Measurements from ENCODE around the gene SAMD9. TPM values are rescaled to one million over a fixed set of nuclear protein-coding genes. Genes with fewer than 3 reads are reported as not detected.
"Not testable (repeated sequence)": the region's sequence is repeated elsewhere in the genome, so short reads cannot be mapped to it uniquely, and the experiment has no call there.

The SAMD9 gene
- total RNA-seq, 1 donor from 2014 or later = 13.3 TPM

DNA sequence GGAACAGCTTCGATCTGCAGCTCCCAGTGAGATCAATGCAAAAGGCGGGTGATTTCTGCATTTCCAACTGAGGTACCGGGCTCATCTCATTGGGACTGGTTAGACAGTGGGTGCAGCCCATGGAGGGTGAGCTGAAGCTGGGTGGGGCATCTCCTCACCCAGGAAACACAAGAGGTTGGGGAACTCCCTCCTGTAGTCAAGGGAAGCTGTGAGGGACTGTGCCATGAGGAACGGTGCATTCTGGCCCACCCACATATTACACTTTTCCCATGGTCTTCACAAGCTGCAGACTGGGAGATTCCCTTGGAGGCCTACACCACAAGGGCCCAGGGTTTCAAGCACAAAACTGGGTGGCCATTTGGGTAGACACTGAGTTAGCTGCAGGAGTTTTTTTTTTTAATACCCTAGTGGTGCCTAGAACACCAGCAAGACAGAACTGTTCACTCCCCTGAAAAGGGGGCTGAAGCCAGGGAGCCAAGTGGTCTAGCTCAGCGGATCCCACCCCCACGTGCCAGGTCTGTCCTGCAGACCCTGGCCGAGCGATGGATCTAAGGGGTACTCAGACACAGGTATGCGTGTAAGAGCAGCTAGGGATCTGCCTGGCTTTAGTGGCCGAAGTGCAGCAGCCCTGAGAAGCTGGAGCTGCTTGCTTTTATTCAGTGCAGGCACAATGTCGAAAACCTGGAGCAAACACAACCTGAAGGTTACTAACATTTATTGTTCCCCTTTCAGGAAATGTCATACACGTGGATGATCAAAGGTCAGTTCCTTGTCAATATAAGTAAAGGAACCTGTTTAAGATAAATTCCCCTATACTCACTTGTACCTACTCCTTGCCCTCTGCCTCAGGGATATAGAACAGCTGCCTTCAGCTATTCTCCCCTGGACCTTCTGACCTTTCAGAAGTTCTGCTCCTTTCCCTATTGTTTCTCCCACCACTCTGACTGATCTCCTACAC is 3.1 kb upstream of the SAMD9 start:
- DNase-seq (ENCODE audit: low read depth, low spot score) = no peak

DNA sequence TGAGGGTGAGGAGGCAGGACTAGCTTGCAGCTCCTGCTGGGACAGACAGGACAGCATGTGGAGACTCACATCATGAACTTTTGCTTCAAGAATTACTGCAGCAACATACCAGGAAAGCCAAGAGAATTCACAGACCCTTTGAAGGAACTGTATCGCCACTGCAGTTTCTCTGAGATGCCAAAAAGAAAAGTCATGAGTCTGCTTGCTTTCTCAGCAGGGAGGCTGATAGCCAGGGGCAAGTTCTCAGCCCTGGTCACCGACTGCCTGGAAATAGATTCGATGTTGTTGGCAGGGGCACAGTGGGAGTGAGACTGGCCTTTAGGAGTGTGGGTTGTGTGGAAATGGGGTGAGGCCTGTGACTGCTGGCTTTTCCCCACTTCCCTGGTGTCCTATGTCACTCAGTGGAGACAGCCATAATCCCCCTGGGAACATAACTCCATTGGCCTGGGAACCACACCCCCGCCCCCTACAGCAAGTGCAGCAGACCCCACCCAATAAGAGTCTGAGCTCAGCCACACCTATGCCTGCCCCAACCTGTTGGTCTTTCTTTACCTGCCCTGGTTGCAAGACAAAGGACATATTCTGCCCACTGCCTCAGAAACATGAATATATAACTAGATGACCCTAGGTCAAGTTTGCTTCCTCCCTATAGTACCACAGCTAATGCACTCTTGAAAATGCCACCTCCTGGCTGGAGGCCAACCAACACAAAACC is 1.6 kb upstream of the SAMD9 start:
- DNase-seq (ENCODE audit: low read depth, low spot score) = no peak

DNA sequence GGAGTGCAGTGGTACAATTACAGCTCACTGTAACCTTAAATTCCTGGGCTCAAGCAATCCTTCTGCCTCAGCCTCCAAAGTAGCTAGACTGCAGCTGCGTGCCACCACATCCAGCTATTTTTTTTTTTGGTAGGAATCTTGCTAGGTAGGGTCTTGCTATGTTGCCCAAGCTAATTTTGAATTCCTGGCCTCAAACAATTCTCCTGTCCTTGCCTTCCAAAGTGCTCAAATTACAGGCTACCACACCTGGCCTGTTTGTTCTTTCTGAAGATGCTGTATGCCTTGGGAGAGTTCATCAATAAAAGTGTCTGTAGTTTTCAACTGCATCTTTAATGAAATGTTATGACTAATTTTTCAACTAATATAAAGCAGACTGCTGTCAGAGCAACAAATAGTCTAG is 452 bp downstream of the SAMD9 start:
- DNase-seq (ENCODE audit: low read depth, low spot score) = no peak

DNA sequence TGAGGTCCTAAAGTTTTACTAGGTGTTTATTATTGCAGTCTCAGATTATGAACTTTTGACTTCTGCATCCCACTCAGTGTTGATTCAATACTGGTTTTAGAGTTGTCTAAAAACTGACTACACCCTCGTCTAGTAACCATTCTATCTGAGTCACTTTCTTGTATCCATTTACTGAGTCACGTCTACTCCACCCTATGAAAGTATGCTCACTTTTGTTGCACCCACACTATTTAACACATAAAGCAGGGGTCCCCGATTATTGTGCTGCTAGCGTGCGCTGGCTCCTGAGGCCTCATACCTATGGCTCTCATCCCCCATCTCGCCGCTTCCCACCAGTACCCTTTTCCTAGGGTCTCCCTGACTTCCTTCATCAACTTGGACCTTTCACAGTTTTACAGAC is 2.0 kb downstream of the SAMD9 start:
- DNase-seq (ENCODE audit: low read depth, low spot score) = no peak

DNA sequence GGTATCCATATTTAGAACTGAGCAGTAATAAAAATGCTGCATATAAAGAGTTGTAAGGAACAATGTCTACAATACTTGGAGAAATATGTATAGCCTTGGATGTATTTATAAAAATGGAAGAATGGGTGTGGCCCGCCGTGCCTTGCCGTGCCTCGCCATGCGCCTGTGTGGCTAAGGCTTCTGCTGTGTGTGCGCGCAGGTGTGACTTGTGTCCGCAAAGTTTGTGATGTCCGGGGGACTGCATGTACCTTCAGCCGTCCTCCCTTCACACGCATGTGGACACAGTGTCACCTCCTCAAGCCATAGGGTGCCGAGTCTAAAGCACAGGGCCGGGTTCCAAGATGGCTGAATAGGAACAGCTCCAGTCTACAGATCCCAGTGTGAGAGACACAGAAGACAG is 9.8 kb downstream of the SAMD9 start:
- no peak for DNase-seq (ENCODE audit: low read depth, low spot score)

DNA sequence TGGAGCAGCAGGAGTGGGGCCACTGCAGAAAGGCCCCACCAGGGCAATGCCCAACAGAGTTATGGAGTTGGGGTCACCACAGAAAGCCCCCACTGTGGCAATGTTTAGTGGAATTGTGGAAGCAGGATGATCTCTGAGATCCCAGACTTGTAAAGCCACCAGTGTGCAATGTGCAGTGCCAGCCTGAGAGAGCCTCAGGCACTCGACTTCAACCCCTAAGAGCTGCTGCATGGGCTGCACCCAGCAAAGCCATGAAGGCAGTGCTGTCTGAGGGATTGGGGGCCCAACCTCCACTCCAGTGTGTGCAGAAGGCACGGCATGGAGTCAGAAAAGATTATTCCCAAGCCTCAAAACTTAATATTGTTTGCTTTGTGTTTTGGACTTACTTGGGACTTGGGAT is 20.4 kb downstream of the SAMD9 start:
- no peak for DNase-seq (ENCODE audit: low read depth, low spot score)

DNA sequence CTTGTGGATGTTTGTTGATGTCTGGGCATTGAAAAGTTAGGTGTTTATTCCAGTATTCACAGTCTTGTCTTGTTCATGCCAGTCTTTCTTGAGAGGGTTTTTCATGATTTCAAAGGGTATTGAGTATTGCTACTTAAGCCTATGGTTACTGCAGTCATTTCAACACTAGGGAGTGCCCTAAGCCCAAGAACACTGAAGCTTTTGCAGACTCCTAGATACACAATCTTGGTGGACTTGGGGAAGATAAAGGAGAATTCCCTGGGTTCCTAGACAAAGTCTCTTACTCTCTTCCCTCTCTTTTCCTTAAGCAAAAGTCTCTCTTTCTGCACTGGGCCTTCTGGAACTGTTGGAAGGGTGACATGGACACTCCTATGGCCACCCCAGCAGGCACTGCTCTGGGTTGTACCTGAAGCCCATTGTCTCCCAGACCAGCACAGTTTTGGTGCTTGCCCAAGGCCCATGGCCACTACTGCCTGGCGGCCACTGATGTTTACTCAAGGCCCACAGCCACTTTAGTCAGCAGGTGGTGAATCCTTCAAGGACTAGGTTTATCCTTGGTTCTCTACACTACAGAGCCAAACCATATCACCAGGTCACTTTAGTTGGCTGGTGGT is 24.9 kb downstream of the SAMD9 start:
- DNase-seq (ENCODE audit: low read depth, low spot score) = no peak

DNA sequence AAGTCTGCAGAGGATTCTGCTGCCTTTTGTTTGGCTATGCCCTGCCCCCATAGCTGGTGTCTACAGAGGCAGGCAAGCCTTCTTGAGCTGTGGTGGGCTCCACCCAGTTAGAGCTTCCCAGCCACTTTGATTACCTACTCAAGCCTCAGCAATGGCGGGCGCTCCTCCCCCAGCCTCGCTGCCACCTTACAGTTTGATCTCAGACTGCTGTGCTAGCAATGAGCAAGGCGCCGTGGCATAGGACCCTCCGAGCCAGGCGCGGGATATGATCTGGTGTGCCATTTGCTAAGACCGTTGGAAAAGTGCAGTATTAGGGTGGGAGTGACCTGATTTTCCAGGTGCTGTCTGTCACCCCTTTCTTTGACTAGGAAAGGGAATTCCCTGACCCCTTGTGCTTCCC is 44.4 kb downstream of the SAMD9 start:
- DNase-seq (ENCODE audit: low read depth, low spot score) = not testable (repeated sequence)

DNA sequence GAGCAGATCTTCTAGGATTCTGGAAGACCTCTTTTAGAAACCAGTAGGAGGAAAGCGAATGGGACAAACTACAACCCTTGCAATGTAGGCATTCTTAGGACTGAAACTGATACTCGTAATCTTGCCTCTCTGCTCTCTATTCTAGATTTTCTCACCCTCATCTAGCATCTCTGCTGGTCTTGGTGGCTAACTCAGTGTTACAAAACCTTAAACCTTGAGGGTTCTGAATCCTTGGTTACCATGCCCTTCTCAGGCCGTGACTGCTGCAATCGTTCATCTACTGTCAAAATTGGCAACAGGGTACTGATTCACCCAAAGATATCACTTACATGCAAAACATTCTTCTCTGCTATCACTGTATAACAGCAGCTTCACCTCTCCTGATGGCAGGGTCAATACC is 55.2 kb downstream of the SAMD9 start:
- no peak for DNase-seq (ENCODE audit: low read depth, low spot score)

DNA sequence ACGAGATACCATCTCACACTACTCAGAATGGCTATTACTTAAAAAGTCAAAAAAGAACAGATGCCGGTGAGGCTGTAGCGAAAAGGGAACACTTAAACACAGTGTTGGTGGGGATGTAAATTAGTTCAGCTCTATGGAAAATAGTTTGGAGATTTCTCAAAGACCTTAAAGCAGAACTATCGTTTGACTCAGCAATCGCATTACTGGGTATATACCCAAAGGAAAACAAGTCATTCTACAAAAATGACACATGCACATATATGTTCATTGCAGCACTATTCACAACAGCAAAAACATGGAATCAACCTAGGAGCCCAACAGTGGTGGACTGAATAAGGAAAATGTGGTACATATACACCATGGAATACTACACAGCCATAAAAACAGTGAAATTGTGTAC is 56.9 kb downstream of the SAMD9 start:
- no peak for DNase-seq (ENCODE audit: low read depth, low spot score)

DNA sequence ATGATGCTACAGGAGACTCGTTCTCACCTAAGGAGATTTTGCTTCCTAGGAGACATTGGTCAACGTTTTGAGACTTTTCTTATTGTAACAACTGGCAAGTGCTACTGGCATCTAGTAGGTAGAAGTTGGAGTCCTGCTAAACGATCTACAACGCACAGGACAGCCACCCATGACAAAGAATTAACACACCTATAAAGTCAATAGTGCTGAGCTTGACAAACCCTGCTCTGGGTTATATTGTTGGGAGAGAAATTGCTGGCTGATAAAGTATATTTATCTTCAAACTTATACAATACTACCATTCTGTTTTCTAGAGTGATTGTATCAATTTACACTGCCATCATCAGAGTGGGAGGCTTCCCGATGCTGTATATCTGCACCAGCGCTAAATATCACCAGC is 57.8 kb downstream of the SAMD9 start:
- DNase-seq (ENCODE audit: low read depth, low spot score) = no peak

DNA sequence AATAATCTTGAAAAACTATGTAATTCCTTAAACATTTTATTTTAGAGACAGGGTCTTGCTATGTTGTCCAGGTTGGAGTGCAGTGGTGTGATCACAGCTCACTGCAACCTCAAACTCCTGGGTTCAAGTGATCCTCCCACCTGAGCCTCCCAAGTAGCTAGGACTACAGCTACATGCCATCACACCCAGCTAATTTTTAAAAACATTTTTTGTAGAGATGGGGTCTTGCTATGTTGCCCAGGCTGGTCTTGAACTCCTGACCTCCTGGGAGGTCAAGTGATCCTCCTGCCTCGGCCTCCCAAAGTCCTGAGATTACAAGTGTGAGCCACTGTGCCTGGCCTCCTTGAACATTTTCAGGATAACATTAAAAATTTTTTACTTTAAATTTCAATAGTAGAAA is 61.2 kb downstream of the SAMD9 start:
- DNase-seq (ENCODE audit: low read depth, low spot score) = not testable (repeated sequence)

DNA sequence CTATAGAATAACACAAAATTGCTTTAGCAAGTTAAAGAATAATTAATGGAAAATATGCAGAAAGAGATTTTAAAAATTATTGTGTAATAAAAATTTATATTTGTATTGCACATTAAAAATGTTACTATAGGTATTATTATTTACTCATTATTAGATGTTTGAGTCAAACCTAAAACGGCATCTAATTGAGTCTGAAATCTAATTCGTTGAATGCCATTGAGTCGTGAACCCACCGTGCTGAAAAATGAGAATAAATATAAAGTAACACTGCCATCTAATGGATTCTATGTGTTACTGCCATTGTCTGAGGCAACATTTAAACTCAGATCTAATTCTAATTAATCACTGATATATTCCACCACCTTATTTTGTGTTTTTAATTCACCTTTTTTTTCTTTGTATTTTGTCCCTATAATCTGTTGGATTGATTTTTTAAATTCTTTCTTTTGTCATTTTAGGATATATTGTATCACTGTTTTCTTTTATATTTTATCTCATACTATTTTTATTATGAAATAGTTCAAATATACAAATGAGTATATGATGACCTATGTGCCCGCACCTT is 62.2 kb downstream of the SAMD9 start:
- DNase-seq (ENCODE audit: low read depth, low spot score) = no peak

DNA sequence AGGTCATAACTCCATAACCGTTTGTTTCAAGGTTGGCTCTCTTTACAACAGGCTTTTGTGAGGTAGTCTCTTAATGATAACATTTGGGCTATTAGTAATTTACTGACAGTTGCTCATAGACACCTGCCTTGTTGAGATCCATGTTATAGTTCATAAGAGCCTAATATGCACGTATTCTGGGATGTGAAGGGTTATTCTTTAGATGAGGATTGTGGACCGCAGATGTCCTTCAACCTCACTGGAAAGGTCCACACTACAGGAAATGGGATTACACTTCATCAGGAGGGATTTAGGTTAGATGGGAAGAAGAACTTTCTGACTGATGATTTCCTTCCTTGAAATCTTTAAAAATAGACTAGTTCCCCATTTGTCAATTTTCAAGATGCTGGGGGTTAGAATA is 62.8 kb downstream of the SAMD9 start:
- no peak for DNase-seq (ENCODE audit: low read depth, low spot score)

DNA sequence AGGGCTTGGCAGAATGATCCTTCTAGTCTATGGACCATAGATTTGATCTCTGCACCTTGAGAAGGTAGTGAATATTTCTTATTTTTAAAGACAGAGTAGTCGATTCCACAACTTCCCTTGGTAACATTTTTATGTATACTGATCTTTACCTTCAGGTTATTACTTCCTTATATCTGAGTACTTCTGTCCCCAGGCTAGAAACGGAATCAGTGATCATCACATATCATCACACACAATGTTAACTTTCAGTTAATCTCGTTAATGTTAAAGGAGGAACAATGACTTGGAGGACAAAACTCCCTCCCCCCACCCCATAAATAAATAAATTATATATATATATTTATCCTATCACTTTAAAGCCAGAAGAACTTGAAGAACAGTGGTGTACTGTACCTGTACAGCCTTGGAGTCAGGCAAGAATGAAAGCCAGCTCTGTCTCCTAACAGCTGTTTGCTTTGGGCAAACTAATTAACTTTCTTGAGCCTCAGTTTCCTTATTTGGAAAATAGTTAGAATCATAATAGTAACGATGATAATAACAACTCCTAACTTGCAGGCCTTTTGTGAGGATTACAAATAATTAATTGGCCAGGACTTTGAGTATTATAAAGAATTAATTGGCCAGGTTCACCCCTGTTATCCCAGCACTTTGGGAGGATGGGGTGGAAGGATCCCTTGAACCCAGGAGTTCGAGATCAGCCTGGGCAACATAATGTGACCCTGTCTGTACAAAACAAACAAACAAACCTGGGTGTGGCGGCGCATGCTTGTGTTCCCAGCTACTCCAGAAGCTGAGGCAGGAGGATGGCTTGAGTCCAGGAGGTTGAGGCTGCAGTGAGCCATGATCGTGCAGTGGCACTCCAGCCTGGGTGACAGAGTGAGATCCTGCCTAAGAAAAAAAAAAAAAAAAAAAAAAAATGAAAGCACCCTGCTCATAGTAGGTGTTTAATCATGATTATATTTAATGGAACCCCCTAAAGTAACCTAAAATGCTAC is 63.5 kb downstream of the SAMD9 start:
- DNase-seq (ENCODE audit: low read depth, low spot score) = no peak

DNA sequence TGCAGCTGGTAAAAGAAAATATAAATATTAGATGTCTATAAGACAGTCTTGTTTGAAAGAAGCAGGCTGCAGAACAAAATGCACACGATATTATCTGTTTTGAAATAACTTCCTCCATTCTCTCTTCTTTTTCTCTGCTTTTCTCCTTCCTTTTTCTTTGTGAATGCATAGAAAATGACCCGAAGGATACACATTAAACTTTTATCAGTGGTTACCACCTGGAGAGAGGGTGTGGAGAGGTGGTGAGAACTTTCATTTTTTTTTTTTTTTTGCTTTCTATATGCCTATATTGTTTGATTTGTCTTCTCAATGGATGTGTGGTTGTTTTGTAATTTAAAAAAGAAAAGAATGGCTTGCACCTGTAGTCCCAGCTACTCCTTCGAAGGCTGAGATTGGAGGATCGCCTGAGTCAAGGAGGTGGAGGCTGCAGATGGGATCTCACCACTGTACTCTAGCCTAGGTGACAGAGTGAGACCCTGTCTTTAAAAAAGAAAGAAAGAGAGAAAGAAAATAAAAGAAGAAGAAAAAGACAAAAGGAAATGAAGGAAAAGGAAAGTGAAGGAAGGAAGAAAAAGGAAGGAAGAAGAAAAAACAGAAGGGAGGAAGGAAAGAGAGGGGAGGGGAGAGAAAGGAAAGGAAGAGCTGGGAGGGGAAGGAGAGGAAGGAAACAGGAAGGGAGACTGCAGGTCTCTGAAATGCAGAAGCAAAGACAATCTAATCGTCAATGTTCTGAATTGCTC is 64.4 kb downstream of the SAMD9 start:
- DNase-seq (ENCODE audit: low read depth, low spot score) = no peak

DNA sequence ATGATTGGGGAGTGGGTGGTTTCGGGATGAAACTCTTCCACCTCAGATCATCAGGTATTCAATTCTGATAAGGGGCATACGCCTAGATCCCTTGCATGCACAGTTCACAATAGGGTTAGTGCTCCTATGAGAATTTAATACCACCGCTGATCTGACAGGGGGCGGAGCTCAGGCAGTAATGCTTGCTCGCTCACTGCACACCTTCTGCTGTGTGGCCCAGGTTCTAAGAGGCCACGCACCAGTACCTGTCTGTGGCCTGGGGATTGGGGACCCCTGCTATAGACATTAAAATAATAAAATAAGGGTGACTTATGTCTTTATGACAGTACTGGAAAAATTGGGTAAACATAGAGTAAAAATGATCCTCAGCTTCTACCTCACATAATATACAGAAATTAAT is 66.1 kb downstream of the SAMD9 start:
- DNase-seq (ENCODE audit: low read depth, low spot score) = no peak

Measured in pulmonary artery endothelial cell (primary cell).